K562 (cell line): Measurements from ENCODE around the gene HOXC11. TPM values are rescaled to one million over a fixed set of nuclear protein-coding genes. Genes with fewer than 3 reads are reported as not detected.

Experiments used
- EP300 ChIP-seq: IDR thresholded peaks from 2 replicates; pipeline ENCODE4 v1.6.1; 2012; ENCODE audit warnings: low read length, improper control_type of control experiment
- FOXM1 ChIP-seq, 2 experiments: fragments of 450-650 bp in 1 of 2; sonication (generic) in 1 of 2; formaldehyde crosslinking in 1 of 2; IDR thresholded peaks; 2 replicates each; pipeline versions ENCODE4 v1.6.1 to v1.9.0; 2017 to 2022; ENCODE audit warnings: low read depth in 2 of 2, mild to moderate bottlenecking in 2 of 2, missing genetic modification reagents in 1 of 2, moderate library complexity in 1 of 2
- NR2C1 ChIP-seq, 2 experiments: fragments of 450-650 bp; IDR thresholded peaks; 2 replicates each; pipeline ENCODE4 v1.6.1; 2017; ENCODE audit warnings: mild to moderate bottlenecking in 2 of 2, antibody characterized with exemption in 1 of 2, inconsistent platforms in 1 of 2, missing compliant biosample characterization in 1 of 2, missing genetic modification characterization in 1 of 2
- PHB2 ChIP-seq: fragments of 450-650 bp; IDR thresholded peaks from 2 replicates; pipeline ENCODE4 v1.6.1; 2017; ENCODE audit warnings: low read depth
- PHF21A ChIP-seq: fragments of 450-650 bp; IDR thresholded peaks from 2 replicates; pipeline ENCODE4 v1.6.1; 2017; ENCODE audit warnings: low read depth, borderline replicate concordance
- POU5F1 ChIP-seq: fragments of 150-350 bp; IDR thresholded peaks from 2 replicates; pipeline ENCODE4 v1.6.1; 2014; ENCODE audit warnings: borderline replicate concordance, low read length, low read depth, mild to moderate bottlenecking; ENCODE audit not compliant: partially characterized antibody
- STAT5B ChIP-seq: fragments of 250-450 bp; sonication (Bioruptor Pico); IDR thresholded peaks from 2 replicates; pipeline ENCODE4 v1.8.0; 2021; ENCODE audit warnings: mild to moderate bottlenecking, inconsistent platforms
- polyA plus RNA-seq, 8 experiments: library from polyadenylated mRNA; depleted of rRNA in 4 of 8; stranded (reverse) in 5 of 8; unstranded in 3 of 8; fragments of >200 nt; fragmentation: Nextera tagmentation in 2 of 8; fragmentation: Illumina TruSeq in 1 of 8; extraction: Ambion mirVana in 2 of 8; extraction: Trizol in 1 of 8; gene quantifications; 2 replicates each; pipeline versions ENCODE4 v1.2.1 to v1.2.3, GENCODE V29; 2011 to 2014; ENCODE audit warnings: inconsistent platforms in 1 of 8, missing spikeins in 1 of 8
- total RNA-seq, 7 experiments: library from RNA; depleted of rRNA in 6 of 7; stranded (reverse); fragments of >200 nt in 6 of 7; fragmentation: Illumina TruSeq in 2 of 7; extraction: Trizol in 2 of 7; gene quantifications; 2 replicates each; pipeline versions ENCODE4 v1.2.1 to v1.2.3, GENCODE V29; 2011 to 2021; ENCODE audit warnings: low replicate concordance in 1 of 7
- TF ChIP-seq, protein P1 (sequence below), 2 experiments: fragments of 450-650 bp in 1 of 2; sonication (generic) in 1 of 2; formaldehyde crosslinking in 1 of 2; IDR thresholded peaks; 2 replicates each; pipeline versions ENCODE4 v1.7.1 to v1.9.0; 2016 to 2022; ENCODE audit warnings: inconsistent platforms in 1 of 2, mild to moderate bottlenecking in 1 of 2, missing genetic modification reagents in 1 of 2
- TF ChIP-seq, protein P2 (sequence below): fragments of 250-450 bp; sonication (Bioruptor Pico); IDR thresholded peaks from 2 replicates; pipeline ENCODE4 v1.6.1; 2021; ENCODE audit warnings: mild to moderate bottlenecking
- TF ChIP-seq, protein P3 (sequence below), 2 experiments: IDR thresholded peaks in 1 of 2; conservative IDR thresholded peaks in 1 of 2; 2 replicates each; pipeline ENCODE4 v1.6.1; 2016; ENCODE audit warnings: low read depth in 2 of 2, mild to moderate bottlenecking in 1 of 2, missing compliant biosample characterization in 1 of 2, missing genetic modification characterization in 1 of 2, moderate library complexity in 1 of 2
- TF ChIP-seq, protein P4 (sequence below): sonication (generic); IDR thresholded peaks from 2 replicates; pipeline ENCODE4 v1.6.1; 2016

HOXC11 gene
- total and polyA plus RNA-seq, 9 of the 15 experiments (the other 6 are each of a cell fraction or from before 2014, with no cell fraction given): not detected

DNA sequence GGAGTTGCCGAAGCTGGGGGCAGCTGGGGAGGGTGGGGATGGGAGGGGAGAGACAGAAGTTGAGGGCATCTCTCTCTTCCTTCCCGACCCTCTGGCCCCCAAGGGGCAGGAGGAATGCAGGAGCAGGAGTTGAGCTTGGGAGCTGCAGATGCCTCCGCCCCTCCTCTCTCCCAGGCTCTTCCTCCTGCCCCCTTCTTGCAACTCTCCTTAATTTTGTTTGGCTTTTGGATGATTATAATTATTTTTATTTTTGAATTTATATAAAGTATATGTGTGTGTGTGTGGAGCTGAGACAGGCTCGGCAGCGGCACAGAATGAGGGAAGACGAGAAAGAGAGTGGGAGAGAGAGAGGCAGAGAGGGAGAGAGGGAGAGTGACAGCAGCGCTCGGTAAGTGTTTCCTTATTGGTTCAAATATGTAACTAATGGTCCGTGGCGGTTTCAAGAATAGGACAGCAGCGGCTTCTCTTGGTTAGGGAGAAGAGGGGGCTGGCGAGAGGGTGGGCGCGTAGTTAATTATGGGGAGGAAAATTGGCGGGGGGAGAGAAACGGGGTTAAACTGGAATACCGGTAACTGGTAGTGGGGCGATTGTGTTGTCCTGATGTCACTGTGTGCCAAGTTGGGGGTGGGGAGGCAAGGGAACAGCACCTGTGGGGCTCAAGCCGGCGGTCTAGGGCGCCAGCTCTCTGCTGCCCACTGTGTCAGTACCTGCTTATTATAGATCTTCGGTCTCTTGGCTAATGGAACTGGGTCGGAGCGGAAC lies 44.3 kb downstream of the HOXC11 start (continued):
- TF ChIP-seq, protein P1, sequence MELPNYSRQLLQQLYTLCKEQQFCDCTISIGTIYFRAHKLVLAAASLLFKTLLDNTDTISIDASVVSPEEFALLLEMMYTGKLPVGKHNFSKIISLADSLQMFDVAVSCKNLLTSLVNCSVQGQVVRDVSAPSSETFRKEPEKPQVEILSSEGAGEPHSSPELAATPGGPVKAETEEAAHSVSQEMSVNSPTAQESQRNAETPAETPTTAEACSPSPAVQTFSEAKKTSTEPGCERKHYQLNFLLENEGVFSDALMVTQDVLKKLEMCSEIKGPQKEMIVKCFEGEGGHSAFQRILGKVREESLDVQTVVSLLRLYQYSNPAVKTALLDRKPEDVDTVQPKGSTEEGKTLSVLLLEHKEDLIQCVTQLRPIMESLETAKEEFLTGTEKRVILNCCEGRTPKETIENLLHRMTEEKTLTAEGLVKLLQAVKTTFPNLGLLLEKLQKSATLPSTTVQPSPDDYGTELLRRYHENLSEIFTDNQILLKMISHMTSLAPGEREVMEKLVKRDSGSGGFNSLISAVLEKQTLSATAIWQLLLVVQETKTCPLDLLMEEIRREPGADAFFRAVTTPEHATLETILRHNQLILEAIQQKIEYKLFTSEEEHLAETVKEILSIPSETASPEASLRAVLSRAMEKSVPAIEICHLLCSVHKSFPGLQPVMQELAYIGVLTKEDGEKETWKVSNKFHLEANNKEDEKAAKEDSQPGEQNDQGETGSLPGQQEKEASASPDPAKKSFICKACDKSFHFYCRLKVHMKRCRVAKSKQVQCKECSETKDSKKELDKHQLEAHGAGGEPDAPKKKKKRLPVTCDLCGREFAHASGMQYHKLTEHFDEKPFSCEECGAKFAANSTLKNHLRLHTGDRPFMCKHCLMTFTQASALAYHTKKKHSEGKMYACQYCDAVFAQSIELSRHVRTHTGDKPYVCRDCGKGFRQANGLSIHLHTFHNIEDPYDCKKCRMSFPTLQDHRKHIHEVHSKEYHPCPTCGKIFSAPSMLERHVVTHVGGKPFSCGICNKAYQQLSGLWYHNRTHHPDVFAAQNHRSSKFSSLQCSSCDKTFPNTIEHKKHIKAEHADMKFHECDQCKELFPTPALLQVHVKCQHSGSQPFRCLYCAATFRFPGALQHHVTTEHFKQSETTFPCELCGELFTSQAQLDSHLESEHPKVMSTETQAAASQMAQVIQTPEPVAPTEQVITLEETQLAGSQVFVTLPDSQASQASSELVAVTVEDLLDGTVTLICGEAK (IDR thresholded peaks at IDR 0.05): peak; percentile 41; the same call in 1 of the 2 replicates
- TF ChIP-seq, protein P1 (CRISPR knock-in tag; IDR thresholded peaks at IDR 0.05): no peak
- 0 out of 2 replicates have a peak, but pooled peaks have one; percentile 22 for TF ChIP-seq PHB2
- TF ChIP-seq, protein P2, sequence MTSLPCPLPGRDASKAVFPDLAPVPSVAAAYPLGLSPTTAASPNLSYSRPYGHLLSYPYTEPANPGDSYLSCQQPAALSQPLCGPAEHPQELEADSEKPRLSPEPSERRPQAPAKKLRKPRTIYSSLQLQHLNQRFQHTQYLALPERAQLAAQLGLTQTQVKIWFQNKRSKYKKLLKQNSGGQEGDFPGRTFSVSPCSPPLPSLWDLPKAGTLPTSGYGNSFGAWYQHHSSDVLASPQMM: no peak
- no peak for TF ChIP-seq STAT5B (CRISPR knock-in tag)
- TF ChIP-seq, protein P3, sequence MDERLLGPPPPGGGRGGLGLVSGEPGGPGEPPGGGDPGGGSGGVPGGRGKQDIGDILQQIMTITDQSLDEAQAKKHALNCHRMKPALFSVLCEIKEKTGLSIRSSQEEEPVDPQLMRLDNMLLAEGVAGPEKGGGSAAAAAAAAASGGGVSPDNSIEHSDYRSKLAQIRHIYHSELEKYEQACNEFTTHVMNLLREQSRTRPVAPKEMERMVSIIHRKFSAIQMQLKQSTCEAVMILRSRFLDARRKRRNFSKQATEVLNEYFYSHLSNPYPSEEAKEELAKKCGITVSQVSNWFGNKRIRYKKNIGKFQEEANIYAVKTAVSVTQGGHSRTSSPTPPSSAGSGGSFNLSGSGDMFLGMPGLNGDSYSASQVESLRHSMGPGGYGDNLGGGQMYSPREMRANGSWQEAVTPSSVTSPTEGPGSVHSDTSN (CRISPR knock-in tag; IDR thresholded peaks at IDR 0.05; ENCODE audit: low read depth): no peak
- TF ChIP-seq, protein P3 (tag; conservative IDR thresholded peaks at IDR 0.05; ENCODE audit: low read depth): peak; percentile 73
- TF ChIP-seq PHF21A: 0 out of 2 replicates have a peak, but pooled peaks have one; percentile 25
- TF ChIP-seq EP300: no peak
- TF ChIP-seq FOXM1 (IDR thresholded peaks at IDR 0.05; ENCODE audit: low read depth): 0 out of 2 replicates have a peak, but pooled peaks have one; percentile 11
- no peak; the same call in 1 of the 2 replicates for TF ChIP-seq FOXM1 (CRISPR knock-in tag; IDR thresholded peaks at IDR 0.05; ENCODE audit: low read depth)
- no peak for TF ChIP-seq POU5F1
- TF ChIP-seq, protein P4, sequence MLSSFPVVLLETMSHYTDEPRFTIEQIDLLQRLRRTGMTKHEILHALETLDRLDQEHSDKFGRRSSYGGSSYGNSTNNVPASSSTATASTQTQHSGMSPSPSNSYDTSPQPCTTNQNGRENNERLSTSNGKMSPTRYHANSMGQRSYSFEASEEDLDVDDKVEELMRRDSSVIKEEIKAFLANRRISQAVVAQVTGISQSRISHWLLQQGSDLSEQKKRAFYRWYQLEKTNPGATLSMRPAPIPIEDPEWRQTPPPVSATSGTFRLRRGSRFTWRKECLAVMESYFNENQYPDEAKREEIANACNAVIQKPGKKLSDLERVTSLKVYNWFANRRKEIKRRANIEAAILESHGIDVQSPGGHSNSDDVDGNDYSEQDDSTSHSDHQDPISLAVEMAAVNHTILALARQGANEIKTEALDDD: no peak
- TF ChIP-seq NR2C1 (IDR thresholded peaks at IDR 0.05): no peak
- TF ChIP-seq NR2C1 (tag; IDR thresholded peaks at IDR 0.05): no peak
